ENCODE measurements around the gene MACROD2. TPM values are rescaled to one million over a fixed set of nuclear protein-coding genes. Genes with fewer than 3 reads are reported as not detected.

MACROD2 gene
- total RNA-seq, 1 experiment from 2014 or later: 3.1 TPM

DNA sequence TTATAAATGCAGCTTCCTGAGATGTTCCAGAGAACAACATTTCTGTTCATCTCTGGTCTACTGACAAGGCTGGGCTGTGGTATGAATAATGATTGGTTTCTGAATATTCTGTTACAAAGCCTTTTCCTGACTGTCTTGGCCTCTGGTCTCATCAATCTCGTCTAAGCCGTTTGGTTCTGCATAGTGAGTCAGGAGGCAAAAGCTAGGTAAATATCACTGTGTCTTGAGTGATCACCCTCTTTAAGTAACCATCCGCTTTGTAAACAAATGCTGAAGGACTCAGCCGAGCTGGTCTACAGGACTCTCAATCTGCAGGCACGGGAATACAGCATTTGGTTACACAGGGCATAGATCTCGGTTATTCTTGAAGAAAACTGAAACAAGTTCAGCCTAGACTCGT, 2066.0 kb downstream of the MACROD2 start:
- POLR2A ChIA-PET: no interaction called here
- TF ChIP-seq, protein P1, sequence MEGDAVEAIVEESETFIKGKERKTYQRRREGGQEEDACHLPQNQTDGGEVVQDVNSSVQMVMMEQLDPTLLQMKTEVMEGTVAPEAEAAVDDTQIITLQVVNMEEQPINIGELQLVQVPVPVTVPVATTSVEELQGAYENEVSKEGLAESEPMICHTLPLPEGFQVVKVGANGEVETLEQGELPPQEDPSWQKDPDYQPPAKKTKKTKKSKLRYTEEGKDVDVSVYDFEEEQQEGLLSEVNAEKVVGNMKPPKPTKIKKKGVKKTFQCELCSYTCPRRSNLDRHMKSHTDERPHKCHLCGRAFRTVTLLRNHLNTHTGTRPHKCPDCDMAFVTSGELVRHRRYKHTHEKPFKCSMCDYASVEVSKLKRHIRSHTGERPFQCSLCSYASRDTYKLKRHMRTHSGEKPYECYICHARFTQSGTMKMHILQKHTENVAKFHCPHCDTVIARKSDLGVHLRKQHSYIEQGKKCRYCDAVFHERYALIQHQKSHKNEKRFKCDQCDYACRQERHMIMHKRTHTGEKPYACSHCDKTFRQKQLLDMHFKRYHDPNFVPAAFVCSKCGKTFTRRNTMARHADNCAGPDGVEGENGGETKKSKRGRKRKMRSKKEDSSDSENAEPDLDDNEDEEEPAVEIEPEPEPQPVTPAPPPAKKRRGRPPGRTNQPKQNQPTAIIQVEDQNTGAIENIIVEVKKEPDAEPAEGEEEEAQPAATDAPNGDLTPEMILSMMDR (IDR thresholded peaks at IDR 0.05; ENCODE audit: unreplicated experiment): no peak
- Mint-ChIP-seq H3K27ac (ENCODE audit: low read depth, unreplicated experiment) (no peak overlapping the region), H3K9me3 (ENCODE audit: unreplicated experiment) (no peaks in the 10 kb centered on the region), H3K4me1 (ENCODE audit: insufficient read depth, unreplicated experiment) (peaks cover 12% of the 10 kb centered on the region), H3K4me3 (ENCODE audit: unreplicated experiment) (no peak overlapping the region), H3K27me3 (ENCODE audit: insufficient read depth, unreplicated experiment) (no peaks in the 10 kb centered on the region), H3K36me3 (ENCODE audit: insufficient read depth, unreplicated experiment) (no peaks in the 10 kb centered on the region)
- intact Hi-C loops (cut with micrococcal nuclease): no loop called here
- no peak for DNase-seq (ENCODE audit: unreplicated experiment)
- CTCF ChIA-PET: interaction anchor here (0.6 to 0.9 kb wide), 2 partner anchors 131 to 425 kb away, joined by 3 read pairs; no protein-coding TSS in a partner anchor
- no TSS peak for BruUV-seq (replicated peaks)

- peaks cover 4% of the 10 kb centered on the region for H3K9me3 Mint-ChIP-seq (ENCODE audit: unreplicated experiment)
- H3K27ac Mint-ChIP-seq (ENCODE audit: low read depth, unreplicated experiment): no peak overlapping the region
- no TSS peak for BruUV-seq (replicated peaks)
- no peaks in the 10 kb centered on the region for H3K36me3 Mint-ChIP-seq (ENCODE audit: insufficient read depth, unreplicated experiment)
- no peak for DNase-seq (ENCODE audit: unreplicated experiment)
- TF ChIP-seq, protein P1 (IDR thresholded peaks at IDR 0.05; ENCODE audit: unreplicated experiment): no peak
- H3K4me3 Mint-ChIP-seq (ENCODE audit: unreplicated experiment): no peak overlapping the region
- POLR2A ChIA-PET: interaction anchor here (0.5 to 1.0 kb wide), 3 partner anchors 36 to 192 kb away, joined by 3 read pairs; no protein-coding TSS in a partner anchor
- no peaks in the 10 kb centered on the region for H3K27me3 Mint-ChIP-seq (ENCODE audit: insufficient read depth, unreplicated experiment)
- intact Hi-C loops (cut with micrococcal nuclease): no loop called here
- CTCF ChIA-PET: interaction anchor here (0.7 kb wide), 1 partner anchor 315 kb away, joined by 3 read pairs; no protein-coding TSS in a partner anchor
- peaks cover 12% of the 10 kb centered on the region for H3K4me1 Mint-ChIP-seq (ENCODE audit: insufficient read depth, unreplicated experiment)
These were observed 2067.6 kb downstream of the MACROD2 start for GRCh38 chr20:16062661-16063581.

DNA sequence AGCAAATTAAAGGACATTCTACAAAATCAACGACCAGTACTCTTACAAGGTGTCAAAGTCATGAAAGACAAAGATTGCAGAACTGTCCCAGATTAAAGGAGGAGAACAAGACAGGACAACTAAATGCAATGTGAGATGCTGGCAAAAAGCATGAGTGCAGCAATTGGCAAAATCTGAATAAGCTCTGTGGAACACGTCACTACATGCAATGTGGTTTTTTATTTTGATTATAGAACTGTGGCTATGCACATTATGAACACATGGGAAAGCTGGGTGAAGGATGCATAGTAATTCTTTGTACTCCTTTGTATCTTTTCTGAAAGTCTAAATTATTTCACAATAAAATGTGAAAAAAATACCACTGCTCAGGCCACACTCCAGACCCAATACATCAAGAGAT, 2068.6 kb downstream of the MACROD2 start:
- no peaks in the 10 kb centered on the region for H3K36me3 Mint-ChIP-seq (ENCODE audit: insufficient read depth, unreplicated experiment)
- H3K27me3 Mint-ChIP-seq (ENCODE audit: insufficient read depth, unreplicated experiment): no peaks in the 10 kb centered on the region
- intact Hi-C loops (cut with micrococcal nuclease): no loop called here
- peaks cover 12% of the 10 kb centered on the region for H3K4me1 Mint-ChIP-seq (ENCODE audit: insufficient read depth, unreplicated experiment)
- ChIA-PET CTCF (interaction anchor here (0.7 kb wide), 1 partner anchor 10 kb away, joined by 3 read pairs; no protein-coding TSS in a partner anchor), POLR2A (interaction anchor here (1.0 kb wide), 1 partner anchor 35 kb away, joined by 3 read pairs; no protein-coding TSS in a partner anchor)
- no peak overlapping the region for H3K4me3 Mint-ChIP-seq (ENCODE audit: unreplicated experiment)
- DNase-seq (ENCODE audit: unreplicated experiment): peak; percentile 8
- H3K9me3 Mint-ChIP-seq (ENCODE audit: unreplicated experiment): peaks cover 8% of the 10 kb centered on the region
- H3K27ac Mint-ChIP-seq (ENCODE audit: low read depth, unreplicated experiment): no peak overlapping the region
- no TSS peak for BruUV-seq (replicated peaks)
- TF ChIP-seq, protein P1 (IDR thresholded peaks at IDR 0.05; ENCODE audit: unreplicated experiment): no peak

DNA sequence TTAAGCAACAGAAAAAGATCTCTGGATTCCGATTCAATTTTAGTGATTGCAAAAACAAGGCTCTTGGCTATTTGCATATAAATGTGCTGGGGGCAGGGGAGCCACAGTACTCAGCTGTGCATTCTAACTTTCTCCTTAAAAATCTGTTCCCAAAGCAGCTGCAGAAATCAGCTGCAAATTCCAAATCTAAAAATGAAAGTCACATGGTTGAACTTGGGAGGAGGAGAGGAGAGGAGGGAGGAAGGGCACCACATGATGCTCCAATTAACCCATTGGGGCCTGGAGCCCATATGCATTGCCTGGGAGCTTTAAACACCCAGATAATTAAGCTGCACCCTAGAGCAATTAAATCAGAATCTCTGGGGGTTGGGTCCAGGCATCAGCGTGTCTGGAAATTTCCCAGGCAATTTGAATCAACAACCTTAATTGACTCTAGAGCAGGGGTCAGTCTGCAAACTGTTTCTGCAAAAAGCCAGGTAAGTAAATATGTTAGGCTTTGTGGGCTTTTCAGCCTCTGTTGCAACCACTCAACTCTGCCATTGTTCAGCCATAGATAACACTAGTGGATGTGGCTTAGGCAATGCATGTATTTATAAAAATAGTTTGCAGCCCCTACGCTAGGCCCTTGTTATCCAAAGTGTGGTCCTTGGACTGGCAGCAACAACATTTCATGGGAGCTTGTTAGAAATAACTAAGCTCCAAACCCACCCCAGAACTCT, 2069.8 kb downstream of the MACROD2 start:
- Mint-ChIP-seq H3K27me3 (ENCODE audit: insufficient read depth, unreplicated experiment) (no peaks in the 10 kb centered on the region), H3K9me3 (ENCODE audit: unreplicated experiment) (peaks cover 8% of the 10 kb centered on the region), H3K27ac (ENCODE audit: low read depth, unreplicated experiment) (no peak overlapping the region), H3K36me3 (ENCODE audit: insufficient read depth, unreplicated experiment) (no peaks in the 10 kb centered on the region), H3K4me3 (ENCODE audit: unreplicated experiment) (no peak overlapping the region), H3K4me1 (ENCODE audit: insufficient read depth, unreplicated experiment) (peaks cover 12% of the 10 kb centered on the region)
- TF ChIP-seq, protein P1 (IDR thresholded peaks at IDR 0.05; ENCODE audit: unreplicated experiment): no peak
- POLR2A ChIA-PET: no interaction called here
- DNase-seq (ENCODE audit: unreplicated experiment): no peak
- no TSS peak for BruUV-seq (replicated peaks)
- intact Hi-C loops (cut with micrococcal nuclease): no loop called here
- CTCF ChIA-PET: interaction anchor here (0.7 kb wide), 1 partner anchor 46 kb away, joined by 3 read pairs; no protein-coding TSS in a partner anchor

All from MCF 10A (cell line).